Measurements from ENCODE around the gene RPA4.
"Not testable (repeated sequence)": the region's sequence is repeated elsewhere in the genome, so short reads cannot be mapped to it uniquely, and the experiment has no call there.

The RPA4 gene

DNA sequence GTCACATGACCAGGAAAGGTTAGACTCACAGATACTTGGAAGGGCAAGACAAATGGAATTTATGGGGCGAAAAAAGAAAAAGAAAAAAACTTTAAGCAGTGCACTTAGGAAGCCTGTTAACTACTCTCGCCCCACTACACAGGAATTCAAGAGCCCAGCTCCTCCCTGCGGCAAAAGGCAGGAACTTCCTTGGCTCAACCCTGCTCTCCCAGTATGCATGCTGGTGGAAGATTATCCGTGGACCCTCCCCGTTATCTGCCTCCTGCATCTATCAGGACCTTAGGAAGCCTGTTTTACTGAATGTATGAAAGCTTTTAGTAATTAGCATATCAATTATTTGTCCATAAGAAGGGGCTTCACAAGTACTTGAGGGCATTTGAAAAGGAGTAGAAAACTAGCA lies 40.1 kb upstream of the RPA4 start:
- no peak for DNase-seq (ENCODE audit: low read depth)
- no peak overlapping the region for H3K4me3 ChIP-seq (ENCODE audit: low read depth, low read length)
- TF ChIP-seq, protein P1, sequence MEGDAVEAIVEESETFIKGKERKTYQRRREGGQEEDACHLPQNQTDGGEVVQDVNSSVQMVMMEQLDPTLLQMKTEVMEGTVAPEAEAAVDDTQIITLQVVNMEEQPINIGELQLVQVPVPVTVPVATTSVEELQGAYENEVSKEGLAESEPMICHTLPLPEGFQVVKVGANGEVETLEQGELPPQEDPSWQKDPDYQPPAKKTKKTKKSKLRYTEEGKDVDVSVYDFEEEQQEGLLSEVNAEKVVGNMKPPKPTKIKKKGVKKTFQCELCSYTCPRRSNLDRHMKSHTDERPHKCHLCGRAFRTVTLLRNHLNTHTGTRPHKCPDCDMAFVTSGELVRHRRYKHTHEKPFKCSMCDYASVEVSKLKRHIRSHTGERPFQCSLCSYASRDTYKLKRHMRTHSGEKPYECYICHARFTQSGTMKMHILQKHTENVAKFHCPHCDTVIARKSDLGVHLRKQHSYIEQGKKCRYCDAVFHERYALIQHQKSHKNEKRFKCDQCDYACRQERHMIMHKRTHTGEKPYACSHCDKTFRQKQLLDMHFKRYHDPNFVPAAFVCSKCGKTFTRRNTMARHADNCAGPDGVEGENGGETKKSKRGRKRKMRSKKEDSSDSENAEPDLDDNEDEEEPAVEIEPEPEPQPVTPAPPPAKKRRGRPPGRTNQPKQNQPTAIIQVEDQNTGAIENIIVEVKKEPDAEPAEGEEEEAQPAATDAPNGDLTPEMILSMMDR (IDR thresholded peaks at IDR 0.05; ENCODE audit: low read depth, low read length, missing control alignments), result no peak

DNA sequence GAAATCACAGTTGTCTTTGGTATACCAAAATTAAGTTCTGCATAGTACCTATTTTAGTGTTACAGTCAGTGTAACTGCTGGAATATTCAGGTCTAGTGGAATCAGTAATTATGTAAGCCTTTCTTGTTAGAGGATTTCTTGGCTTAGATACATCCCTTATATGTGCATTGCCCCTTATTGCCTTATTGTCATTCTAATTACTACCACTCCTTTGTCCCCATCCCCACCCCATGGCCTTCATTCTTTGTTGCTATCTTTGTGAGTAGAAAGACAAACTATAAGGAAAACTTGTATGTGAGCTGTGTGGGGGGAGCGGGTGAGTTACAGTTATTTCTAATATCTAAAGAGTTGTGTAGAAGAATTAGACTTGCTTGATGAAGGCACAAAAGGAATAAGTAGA lies 36.9 kb upstream of the RPA4 start:
- H3K4me3 ChIP-seq (ENCODE audit: low read depth, low read length), result no peak overlapping the region
- TF ChIP-seq, protein P1 (IDR thresholded peaks at IDR 0.05; ENCODE audit: low read depth, low read length, missing control alignments), result no peak
- no peak for DNase-seq (ENCODE audit: low read depth)

DNA sequence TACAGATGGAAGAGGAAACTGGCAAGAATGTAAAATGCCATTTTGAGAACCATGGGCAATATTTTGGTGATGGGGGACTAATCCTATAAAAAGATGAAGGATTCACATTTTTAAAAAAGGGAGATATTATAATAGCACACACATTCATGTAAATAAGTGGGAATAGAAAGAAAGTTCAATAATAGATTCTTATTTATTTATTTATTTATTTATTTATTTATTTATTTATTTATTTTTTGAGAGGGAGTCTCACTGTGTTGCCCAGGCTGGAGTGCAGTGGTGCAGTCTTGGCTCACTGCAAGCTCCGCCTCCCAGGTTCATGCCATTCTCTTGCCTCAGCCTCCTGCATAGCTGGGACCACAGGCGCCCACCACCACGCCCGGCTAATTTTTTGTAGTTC lies 24.3 kb upstream of the RPA4 start:
- not testable (repeated sequence) for DNase-seq (ENCODE audit: low read depth)

DNA sequence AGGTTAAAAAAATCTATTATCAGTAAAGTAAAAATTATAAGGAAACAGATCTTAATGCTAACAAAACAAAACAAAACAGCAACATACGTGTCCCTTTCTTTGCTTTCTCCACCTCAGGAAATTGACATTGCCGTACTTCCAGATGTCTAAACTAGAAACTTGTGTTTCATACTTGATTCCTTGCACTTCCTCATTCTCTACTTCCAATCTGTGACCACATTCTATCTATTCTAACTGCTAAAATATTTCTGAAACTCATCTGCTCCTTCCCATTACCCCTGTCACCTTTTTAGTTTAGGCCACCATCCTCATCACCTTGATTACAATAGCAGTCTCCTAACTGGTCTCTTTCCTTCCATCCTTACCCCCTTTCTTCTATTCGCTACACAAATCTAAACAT lies 22.5 kb upstream of the RPA4 start:
- H3K4me3 ChIP-seq (ENCODE audit: low read depth, low read length), result no peak overlapping the region
- no peak for DNase-seq (ENCODE audit: low read depth)
- TF ChIP-seq, protein P1 (IDR thresholded peaks at IDR 0.05; ENCODE audit: low read depth, low read length, missing control alignments), result no peak

More for the DNA sequence above, 24.3 kb upstream of the RPA4 start:
- not testable (repeated sequence) for H3K4me3 ChIP-seq (ENCODE audit: low read depth, low read length)

DNA sequence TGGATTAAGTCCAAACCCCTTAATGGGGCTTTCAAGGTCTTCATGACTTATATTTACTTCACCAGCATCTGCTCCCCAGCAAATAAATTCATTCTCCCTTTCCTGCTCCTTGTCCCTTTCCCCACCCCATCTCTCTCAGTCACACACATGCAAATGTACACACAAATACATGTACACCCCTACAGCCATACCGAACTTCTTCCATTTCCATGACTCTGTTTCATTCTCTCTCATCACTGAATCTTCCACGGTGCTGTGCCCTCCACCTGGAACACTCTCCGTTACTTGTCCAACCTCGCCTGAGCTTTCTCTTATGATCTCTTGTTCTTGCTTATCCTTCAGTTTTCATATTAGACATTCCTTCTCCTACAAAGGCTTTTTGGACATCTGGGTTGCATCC lies 22.0 kb upstream of the RPA4 start:
- H3K4me3 ChIP-seq (ENCODE audit: low read depth, low read length), result no peak overlapping the region
- no peak for DNase-seq (ENCODE audit: low read depth)
- TF ChIP-seq, protein P1 (IDR thresholded peaks at IDR 0.05; ENCODE audit: low read depth, low read length, missing control alignments), result no peak

DNA sequence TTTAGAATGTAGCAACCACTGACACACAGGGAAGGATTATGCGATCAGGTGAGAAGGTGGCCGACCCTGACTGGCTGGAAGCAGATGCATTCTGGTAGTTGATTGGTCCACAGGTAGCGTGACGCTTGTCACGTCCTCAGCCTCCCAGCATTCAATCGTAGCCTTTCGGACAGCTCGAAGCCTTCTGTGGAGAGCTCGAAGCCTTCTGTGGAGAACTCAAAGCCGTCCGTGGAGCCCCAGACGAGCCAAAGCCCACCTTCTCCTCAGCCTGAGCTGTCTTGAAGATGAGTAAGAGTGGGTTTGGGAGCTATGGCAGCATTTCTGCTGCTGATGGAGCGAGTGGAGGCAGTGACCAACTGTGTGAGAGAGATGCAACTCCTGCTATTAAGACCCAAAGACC lies 319 bp downstream of the RPA4 start:
- no peak for DNase-seq (ENCODE audit: low read depth)
- no peak overlapping the region for H3K4me3 ChIP-seq (ENCODE audit: low read depth, low read length)
- TF ChIP-seq, protein P1 (IDR thresholded peaks at IDR 0.05; ENCODE audit: low read depth, low read length, missing control alignments), result no peak

DNA sequence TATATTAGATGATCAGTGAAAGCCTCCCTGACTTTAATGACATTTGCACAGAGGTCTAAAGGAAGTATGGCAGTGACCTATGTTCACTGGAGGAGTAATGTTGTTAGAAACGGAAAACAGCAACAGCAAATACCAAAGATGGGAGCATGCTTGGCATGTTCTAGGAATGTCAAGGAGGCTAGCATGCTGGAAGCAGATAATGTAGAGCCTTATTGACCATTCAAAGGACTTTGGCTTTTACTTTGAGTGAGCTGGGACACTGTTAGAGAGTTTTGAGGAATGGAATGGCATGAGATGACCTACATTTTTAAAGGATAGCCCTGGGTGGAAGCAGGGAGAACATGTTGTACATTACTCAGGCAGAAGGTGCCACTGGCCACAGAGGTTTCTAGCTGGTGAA lies 6.0 kb downstream of the RPA4 start:
- H3K4me3 ChIP-seq (ENCODE audit: low read depth, low read length), result no peak overlapping the region
- DNase-seq (ENCODE audit: low read depth), result no peak
- TF ChIP-seq, protein P1 (IDR thresholded peaks at IDR 0.05; ENCODE audit: low read depth, low read length, missing control alignments), result no peak

DNA sequence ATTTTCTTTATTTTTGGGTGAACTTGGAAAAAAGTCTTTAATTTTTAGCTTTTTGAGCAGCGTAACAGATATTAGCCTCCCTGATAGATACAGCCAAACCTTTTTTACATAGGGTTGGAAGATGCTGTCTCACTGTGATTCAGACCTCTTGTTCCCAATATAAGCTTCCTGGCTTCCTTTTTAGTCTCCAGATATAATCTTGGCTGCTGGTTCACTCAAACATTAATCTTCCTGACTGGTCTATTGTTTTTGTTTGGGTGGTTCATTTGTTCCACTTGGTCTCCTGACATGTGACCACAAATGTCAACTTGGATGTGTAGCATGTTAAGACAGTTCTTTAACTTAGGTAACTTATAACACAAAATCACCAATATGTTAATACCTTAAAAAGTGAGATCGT lies 23.0 kb downstream of the RPA4 start:
- TF ChIP-seq, protein P1 (IDR thresholded peaks at IDR 0.05; ENCODE audit: low read depth, low read length, missing control alignments), result no peak
- no peak for DNase-seq (ENCODE audit: low read depth)
- no peak overlapping the region for H3K4me3 ChIP-seq (ENCODE audit: low read depth, low read length)
